Activated CD4-positive, alpha-beta T cell treated with anti-CD3 and anti-CD28 coated beads, Interleukin-2, Interleukin-6, amounts not matched to agents 100 ng/mL and 50 ng/mL, durations not matched to agents 16 hours and 8 hours (primary cell): ENCODE results near the gene CCNO.

Experiments
- DNase-seq: peaks from one replicate; pipeline ENCODE4 v3.0.0-alpha.2; 2020

Gene CCNO

DNA sequence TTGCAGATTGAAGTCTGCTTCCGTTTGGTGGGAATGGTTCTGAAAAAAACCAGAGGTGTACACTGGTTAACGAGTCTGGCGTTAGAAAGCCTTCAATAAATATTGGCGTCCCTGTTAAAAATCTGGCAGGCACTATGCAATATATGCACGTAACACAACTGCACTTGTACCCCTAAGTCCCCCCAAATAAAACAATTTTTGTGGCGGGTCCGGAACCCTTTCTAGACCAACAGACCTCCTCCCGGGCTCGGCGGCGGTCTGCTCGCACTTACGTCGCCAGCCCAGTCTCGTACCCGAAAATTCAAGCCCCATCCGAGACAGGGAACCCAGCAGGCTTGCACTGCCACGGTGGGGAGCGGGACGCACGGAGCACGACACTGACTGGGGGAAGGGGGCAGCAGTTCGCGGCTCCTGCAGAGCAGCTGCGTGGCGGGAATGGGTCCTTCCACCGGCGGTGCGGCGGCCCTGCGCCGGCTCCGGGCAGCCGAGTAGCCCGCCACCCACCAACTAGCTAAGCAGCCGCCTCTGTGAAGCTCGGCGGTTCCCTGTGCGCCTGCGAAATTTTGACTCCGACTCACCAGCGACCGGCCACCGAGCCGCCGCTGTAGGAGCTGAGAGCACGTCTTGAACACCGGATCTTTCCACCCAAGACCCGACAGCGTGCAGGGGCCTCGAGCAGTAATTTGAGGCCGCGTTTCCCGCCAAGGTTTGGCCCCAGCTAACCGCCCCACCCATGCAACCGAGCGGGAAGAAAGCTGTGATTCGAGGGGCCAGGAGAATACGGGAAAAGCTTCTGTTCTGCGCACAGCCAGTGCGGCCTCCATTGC lies 10.2 kb downstream of the CCNO start:
- no peak for DNase-seq

DNA sequence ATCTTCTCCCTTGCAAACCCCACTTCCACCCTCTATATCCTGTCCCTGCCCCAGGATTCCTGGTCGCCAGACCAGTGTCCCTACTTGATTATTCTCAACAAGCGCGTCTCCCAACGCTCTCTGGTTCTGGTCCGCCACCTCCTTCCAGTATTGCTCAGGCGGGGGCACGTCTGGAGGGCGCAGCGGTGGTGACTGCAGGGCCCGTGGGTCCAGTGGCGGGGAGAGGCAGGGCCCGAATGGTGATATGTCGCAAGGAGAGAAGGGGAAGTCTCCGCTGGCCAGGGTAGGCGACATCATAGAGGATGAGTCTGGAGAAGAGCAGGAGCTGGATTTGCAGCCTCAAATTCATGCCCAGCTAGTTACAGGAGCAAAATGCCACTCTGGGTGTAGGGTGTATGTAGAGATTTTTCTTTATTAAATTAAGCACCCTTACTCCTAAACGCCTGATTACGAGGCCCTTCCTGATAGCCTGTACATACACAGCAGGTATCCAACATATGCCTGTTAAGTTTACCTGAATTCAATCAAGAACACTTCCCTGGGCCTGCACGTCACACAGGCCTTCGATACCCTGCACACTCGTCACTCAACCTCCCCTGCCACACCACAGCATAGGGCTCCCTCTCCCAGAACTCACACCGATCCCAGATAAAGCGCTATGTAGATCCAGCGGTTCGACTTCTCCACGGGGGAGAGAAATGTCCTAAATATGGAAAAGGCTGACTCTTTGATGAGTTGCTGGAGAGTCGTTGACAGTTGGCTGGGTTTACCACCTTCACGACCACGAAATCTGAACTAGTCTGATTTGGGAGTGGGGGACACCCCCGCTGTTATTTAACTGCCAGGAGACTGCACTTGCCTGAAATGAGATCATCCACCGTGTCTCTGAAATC lies 11.1 kb downstream of the CCNO start:
- DNase-seq = no peak

- no peak for DNase-seq
Measured at GRCh38 chr5:55220433-55221185, 12.8 kb downstream of the CCNO start.

GRCh38 chr5:55219770-55220169 lies 13.6 kb downstream of the CCNO start:
- DNase-seq = no peak

DNA sequence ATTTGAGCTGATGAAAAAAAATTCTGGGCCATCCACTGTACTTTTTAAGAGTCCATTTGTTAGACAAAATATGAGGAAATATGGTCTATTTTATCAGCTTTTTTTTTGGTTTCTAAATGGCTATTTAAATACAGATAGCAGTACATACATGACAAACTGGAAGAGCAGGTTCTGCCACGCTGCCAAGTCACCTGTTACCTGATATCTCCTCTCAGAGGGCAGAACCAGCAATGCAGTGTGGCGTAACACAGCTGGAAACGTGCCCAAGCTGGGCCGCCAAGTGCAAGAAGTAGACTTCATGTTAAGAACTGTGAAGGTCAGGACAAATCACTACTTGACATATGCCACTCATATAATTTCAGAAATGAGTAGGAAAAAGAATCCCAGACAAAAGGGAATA lies 14.4 kb downstream of the CCNO start:
- no peak for DNase-seq

DNA sequence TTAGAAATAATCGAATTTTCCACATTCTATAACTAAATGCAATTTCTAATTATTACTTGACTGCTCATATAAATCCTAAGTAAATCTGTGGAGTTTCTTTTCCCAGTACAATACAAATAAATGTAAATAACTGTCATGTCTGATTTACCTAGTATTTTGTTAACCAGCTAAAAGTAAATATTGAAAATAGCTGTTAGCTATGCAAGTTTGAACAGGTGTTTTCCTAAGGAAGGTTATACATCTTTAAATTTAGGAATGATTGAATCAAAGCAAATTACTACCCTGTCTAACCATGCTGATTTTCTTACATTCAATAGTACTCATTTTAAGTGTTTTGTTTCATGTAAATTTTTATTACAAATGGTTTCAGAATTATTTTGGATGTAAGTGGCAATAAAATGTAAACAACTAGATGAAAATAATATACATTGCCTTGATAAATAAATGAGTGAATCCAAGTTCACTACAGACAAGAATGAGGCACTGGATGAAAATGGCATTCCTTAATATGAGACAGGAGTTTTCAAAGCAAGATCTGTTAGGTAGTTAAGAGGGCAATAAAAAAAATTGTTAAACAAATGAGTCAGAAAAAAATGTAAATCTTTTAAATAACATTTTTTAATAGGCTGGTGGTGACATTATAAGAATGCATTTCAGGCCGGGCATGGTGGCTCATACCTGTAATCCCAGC lies 22.1 kb downstream of the CCNO start:
- DNase-seq = no peak

GRCh38 chr5:55205001-55205400 lies 28.4 kb downstream of the CCNO start:
- DNase-seq = no peak

- DNase-seq = no peak
Measured at GRCh38 chr5:55191165-55191564, 42.2 kb downstream of the CCNO start.

DNA sequence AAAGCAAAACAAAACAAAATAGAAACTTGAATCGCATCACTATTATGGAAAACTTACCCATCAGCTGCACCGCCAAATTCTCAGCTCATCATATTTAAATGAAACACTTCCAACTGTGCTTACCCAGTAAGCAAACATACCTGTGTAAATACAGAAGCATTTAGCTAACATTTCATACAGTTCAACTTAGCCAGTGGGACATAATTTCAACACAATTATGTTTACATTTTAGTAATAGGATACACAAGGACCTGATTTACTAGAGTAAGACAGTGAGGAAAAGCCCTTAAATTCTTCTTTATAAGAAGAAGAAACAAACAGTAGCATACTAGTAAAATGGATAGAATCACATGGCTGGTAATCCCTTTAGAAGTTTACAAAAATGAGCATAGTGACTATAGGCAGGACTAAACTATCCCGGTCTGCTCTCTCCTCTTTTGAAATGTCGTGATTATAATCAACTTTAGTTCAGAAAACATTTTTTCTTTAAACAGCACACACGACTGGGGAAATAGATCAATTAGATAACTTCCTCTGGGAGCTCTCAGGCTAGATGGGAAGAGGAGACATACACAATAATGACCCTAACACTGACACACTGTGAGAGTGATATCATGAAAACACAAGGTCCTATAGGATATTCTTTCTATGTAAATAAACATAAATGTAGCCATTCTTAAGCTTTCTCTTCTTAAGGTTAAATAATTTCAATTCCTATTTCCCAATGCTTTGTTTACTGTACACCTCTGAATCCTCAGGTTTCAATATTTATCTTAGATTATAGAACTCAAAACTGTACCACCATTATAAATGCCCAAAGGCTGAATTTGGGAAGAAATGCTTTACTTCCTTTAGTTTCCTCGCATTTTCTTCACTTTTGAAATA lies 44.5 kb downstream of the CCNO start:
- no peak for DNase-seq

DNA sequence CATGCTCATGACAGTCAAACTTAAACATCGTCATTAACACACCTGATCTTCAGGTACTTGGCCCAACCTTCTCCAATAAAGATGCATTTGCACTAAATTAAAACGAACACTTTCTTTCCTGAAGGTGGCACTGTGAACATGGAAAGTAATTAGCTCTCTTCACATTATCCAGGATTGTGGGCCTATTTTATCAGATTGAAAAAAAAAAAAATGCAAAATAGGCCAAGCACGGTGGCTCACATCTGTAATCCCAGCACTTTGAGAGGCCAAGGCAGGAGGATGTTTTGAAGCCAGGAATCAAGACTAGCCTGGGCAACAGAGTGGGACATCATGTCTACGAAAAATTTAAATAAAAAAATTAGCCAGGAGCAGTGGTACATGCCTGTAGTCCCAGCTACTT lies 46.0 kb downstream of the CCNO start:
- peak; percentile 11 for DNase-seq
